Skeletal muscle tissue (tissue), 4 donors: ENCODE measurements around the gene ZBTB49. TPM values are rescaled to one million over a fixed set of nuclear protein-coding genes. Genes with fewer than 3 reads are reported as not detected.

Source experiments
- H3K27ac ChIP-seq: one replicate; pipeline ENCODE4 v1.7.0; 2013; ENCODE audit warnings: mild to moderate bottlenecking, low read depth, low read length, inconsistent platforms
- H3K27me3 ChIP-seq, 3 donors: one replicate each; pipeline ENCODE4 v1.7.0; 2013; ENCODE audit warnings: low read length in 3 of 3; ENCODE audit not compliant: control insufficient read depth in 3 of 3, insufficient read depth in 3 of 3
- H3K36me3 ChIP-seq, 3 donors: one replicate each; pipeline ENCODE4 v1.7.0; 2013; ENCODE audit warnings: low read length in 3 of 3; ENCODE audit not compliant: control insufficient read depth in 3 of 3, insufficient read depth in 3 of 3
- H3K4me1 ChIP-seq, 3 donors: one replicate each; pipeline ENCODE4 v1.7.0; 2013; ENCODE audit warnings: low read length in 3 of 3, mild to moderate bottlenecking in 3 of 3; ENCODE audit not compliant: control insufficient read depth in 3 of 3, insufficient read depth in 3 of 3
- H3K4me3 ChIP-seq, 3 donors: one replicate each; pipeline ENCODE4 v1.7.0; 2013; ENCODE audit warnings: low read length in 3 of 3
- H3K9ac ChIP-seq, 3 donors: one replicate each; pipeline ENCODE4 v1.7.0; 2013; ENCODE audit warnings: low read length in 3 of 3, mild to moderate bottlenecking in 3 of 3, moderate library complexity in 2 of 3, low read depth in 1 of 3
- H3K9me3 ChIP-seq, 3 donors: one replicate each; pipeline ENCODE4 v1.7.0; 2013; ENCODE audit warnings: low read length in 3 of 3; ENCODE audit not compliant: control insufficient read depth in 3 of 3
- total RNA-seq: library from RNA; depleted of rRNA; stranded (reverse); fragments of >200 nt; gene quantifications from one replicate; pipeline ENCODE4 v1.2.3, GENCODE V29; 2014
- donor health status: Osteomylitis.

The ZBTB49 gene
- total RNA-seq, 1 donor from 2014 or later: 4.2 TPM

GRCh38 chr4:4320951-4321714 is 31.1 kb downstream of the ZBTB49 start:
- Histone ChIP-seq H3K9me3 (no peaks in the 10 kb centered on the region), H3K4me1 (no peaks in the 10 kb centered on the region)

DNA sequence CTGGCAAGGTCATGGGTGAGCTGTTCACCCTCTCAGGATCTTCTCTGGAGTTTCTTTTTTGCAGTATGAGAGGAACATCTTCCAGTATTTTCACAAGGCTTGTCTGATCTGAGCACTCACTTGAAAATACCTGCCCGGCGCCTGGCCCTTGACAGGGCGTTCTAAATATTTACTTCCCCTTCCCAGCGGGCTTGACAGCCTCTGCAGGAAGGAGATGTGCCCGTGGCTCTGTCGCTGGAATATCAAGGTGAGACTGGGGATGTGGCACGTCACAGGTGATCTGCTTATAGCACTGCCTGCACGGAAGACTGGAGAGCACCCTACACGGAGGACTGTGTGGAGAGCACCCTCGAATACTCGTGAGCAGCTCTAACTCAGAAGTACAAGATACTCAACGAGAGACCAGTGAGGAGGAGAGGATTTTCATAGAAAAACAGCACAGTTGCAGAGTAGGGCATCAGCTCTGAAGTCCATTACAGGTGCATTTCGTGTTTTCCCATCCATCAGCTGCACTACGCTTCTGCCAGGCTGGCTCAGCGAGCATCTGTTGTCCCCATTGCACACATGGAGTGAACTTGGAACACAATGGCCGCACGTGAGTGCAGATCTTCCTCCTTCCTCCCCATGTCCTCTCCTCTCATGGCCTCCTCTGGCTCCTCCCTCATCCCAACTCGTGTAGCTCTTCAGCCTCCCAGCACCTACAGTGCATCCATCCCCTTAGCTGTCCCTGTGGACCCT is 32.1 kb downstream of the ZBTB49 start:
- Histone ChIP-seq H3K36me3 (peaks cover 30 to 35% (median 34%) of the 10 kb centered on the region in 3 donors), H3K9ac (no peak overlapping the region), H3K27ac (no peak overlapping the region), H3K4me1 (no peaks in the 10 kb centered on the region), H3K27me3 (no peaks in the 10 kb centered on the region), H3K4me3 (no peak overlapping the region), H3K9me3 (no peaks in the 10 kb centered on the region)

More at GRCh38 chr4:4320951-4321714, 31.1 kb downstream of the ZBTB49 start:
- Histone ChIP-seq H3K27ac (no peak overlapping the region), H3K36me3 (peaks cover 38 to 44% (median 41%) of the 10 kb centered on the region in 3 donors), H3K4me3 (no peak overlapping the region), H3K27me3 (no peaks in the 10 kb centered on the region), H3K9ac (no peak overlapping the region)

DNA sequence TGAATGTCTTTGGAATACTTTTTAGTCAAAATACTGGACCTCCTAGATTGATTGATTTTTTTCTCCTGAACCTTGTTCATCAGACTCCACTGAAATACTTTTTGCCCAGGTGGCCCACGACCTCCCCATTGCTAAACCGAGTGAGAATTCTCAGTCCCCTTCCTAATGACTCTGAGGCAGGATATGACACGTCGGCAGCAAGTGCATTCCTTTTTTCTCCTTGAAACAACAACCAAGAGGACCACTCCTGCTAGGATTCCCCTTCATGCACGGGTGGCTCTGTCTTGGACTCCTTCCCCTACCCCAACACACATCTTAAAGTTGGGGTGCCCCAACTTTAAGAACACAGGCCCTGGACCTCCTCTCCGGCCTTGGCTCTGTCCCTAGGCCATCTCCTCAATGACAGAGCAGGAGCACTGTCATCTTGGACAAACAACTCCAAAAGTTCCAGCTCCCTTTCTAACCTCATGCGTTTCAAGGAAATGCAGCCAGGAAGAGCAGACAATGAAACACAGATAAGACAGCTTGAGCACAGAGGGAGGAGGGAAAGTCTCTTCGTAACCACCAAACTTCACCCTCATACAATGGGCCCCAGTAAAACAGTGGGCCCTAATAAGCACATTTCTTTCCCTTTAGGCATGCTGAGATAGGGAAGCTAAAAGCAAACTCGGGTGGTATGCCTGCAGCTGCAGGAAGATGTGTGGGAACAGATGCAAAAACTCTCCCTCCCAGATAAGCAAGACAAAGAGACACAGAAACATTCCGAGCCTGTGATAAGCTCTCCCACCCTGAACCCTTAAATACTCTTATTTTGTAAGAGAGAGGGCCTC is 33.9 kb downstream of the ZBTB49 start:
- no peak overlapping the region for H3K9ac ChIP-seq
- H3K4me1 ChIP-seq: no peaks in the 10 kb centered on the region
- H3K4me3 ChIP-seq: no peak overlapping the region
- peaks cover 25 to 27% (median 26%) of the 10 kb centered on the region in 3 donors for H3K36me3 ChIP-seq
- H3K9me3 ChIP-seq: no peaks in the 10 kb centered on the region
- H3K27ac ChIP-seq: no peak overlapping the region
- no peaks in the 10 kb centered on the region for H3K27me3 ChIP-seq

- Histone ChIP-seq H3K9ac (no peak overlapping the region), H3K27ac (no peak overlapping the region), H3K36me3 (peaks cover 21 to 25% (median 22%) of the 10 kb centered on the region in 3 donors), H3K9me3 (no peaks in the 10 kb centered on the region), H3K4me3 (no peak overlapping the region), H3K4me1 (no peaks in the 10 kb centered on the region), H3K27me3 (no peaks in the 10 kb centered on the region)
These were observed 35.3 kb downstream of the ZBTB49 start for GRCh38 chr4:4325321-4325720.

- Histone ChIP-seq H3K9me3 (no peaks in the 10 kb centered on the region), H3K36me3 (peaks cover 13 to 17% (median 14%) of the 10 kb centered on the region in 3 donors), H3K9ac (no peak overlapping the region), H3K27me3 (no peaks in the 10 kb centered on the region), H3K4me1 (no peaks in the 10 kb centered on the region), H3K27ac (no peak overlapping the region), H3K4me3 (no peak overlapping the region)
These were observed 36.1 kb downstream of the ZBTB49 start for GRCh38 chr4:4326166-4326565.

- H3K36me3 ChIP-seq: peaks cover under 1 to 4% (median 1%) of the 10 kb centered on the region in 3 donors
- H3K4me1 ChIP-seq: no peaks in the 10 kb centered on the region
- H3K4me3 ChIP-seq: no peak overlapping the region
- H3K9me3 ChIP-seq: no peaks in the 10 kb centered on the region
- H3K27ac ChIP-seq: no peak overlapping the region
- no peaks in the 10 kb centered on the region for H3K27me3 ChIP-seq
- H3K9ac ChIP-seq: no peak overlapping the region
These were observed 37.6 kb downstream of the ZBTB49 start for GRCh38 chr4:4327652-4328121.

GRCh38 chr4:4328206-4328605 is 38.2 kb downstream of the ZBTB49 start:
- no peak overlapping the region for H3K9ac ChIP-seq
- no peaks in the 10 kb centered on the region for H3K9me3 ChIP-seq
- H3K27me3 ChIP-seq: no peaks in the 10 kb centered on the region
- peaks cover 0 to 2% (median 0%) of the 10 kb centered on the region in 3 donors for H3K36me3 ChIP-seq
- no peaks in the 10 kb centered on the region for H3K4me1 ChIP-seq
- H3K4me3 ChIP-seq: no peak overlapping the region
- no peak overlapping the region for H3K27ac ChIP-seq

DNA sequence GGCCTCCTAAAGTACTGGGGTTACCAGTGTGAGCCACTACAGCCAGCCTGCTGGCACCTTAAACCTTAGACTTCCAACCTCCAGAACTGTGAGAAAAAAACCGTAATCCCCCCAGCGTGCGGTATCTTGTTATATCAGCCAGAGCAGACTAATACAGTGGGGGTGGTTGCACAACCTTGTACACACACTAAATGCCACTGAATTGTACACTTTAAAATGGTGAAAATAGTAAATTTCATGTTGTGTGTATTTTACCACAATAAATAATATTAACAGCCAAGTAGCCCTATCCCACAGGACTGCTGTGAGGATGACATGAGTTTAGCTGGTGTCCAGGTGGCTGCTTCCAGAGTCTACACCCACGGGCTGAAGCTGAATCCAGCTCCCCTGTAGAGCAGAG is 38.8 kb downstream of the ZBTB49 start:
- Histone ChIP-seq H3K4me3 (no peak overlapping the region), H3K4me1 (no peaks in the 10 kb centered on the region), H3K36me3 (no peaks in the 10 kb centered on the region), H3K27ac (no peak overlapping the region), H3K9me3 (no peaks in the 10 kb centered on the region), H3K9ac (no peak overlapping the region), H3K27me3 (no peaks in the 10 kb centered on the region)

GRCh38 chr4:4329496-4329895 is 39.4 kb downstream of the ZBTB49 start:
- H3K27me3 ChIP-seq: no peaks in the 10 kb centered on the region
- no peaks in the 10 kb centered on the region for H3K9me3 ChIP-seq
- H3K27ac ChIP-seq: no peak overlapping the region
- no peak overlapping the region for H3K4me3 ChIP-seq
- H3K36me3 ChIP-seq: no peaks in the 10 kb centered on the region
- no peaks in the 10 kb centered on the region for H3K4me1 ChIP-seq
- no peak overlapping the region for H3K9ac ChIP-seq
